ENCODE results near the gene CHRND. TPM values are rescaled to one million over a fixed set of nuclear protein-coding genes. Genes with fewer than 3 reads are reported as not detected.

The CHRND gene
- total RNA-seq, 1 donor from 2014 or later, result 4.1 TPM

- H3K9me3 Mint-ChIP-seq, result no peaks in the 10 kb centered on the region
- no peak for TF ChIP-seq CTCF (conservative IDR thresholded peaks at IDR 0.05)
- H3K27me3 Mint-ChIP-seq (ENCODE audit: low read depth), result peaks cover 39% of the 10 kb centered on the region
- H3K4me1 Mint-ChIP-seq, result peaks cover 23% of the 10 kb centered on the region
- DNase-seq (ENCODE audit: low read depth, low spot score), result no peak
- H3K36me3 Mint-ChIP-seq (ENCODE audit: low read depth), result no peaks in the 10 kb centered on the region
- H3K27ac Mint-ChIP-seq (ENCODE audit: unreplicated experiment), result no peak overlapping the region
- peak overlapping the region; percentile 45 for H3K4me3 Mint-ChIP-seq
Observed at GRCh38 chr2:232503809-232504323, 22.1 kb upstream of the CHRND start.

GRCh38 chr2:232504438-232504837 is 21.5 kb upstream of the CHRND start:
- TF ChIP-seq CTCF (conservative IDR thresholded peaks at IDR 0.05), result no peak
- peaks cover 39% of the 10 kb centered on the region for H3K27me3 Mint-ChIP-seq (ENCODE audit: low read depth)
- H3K27ac Mint-ChIP-seq (ENCODE audit: unreplicated experiment), result no peak overlapping the region
- no peaks in the 10 kb centered on the region for H3K36me3 Mint-ChIP-seq (ENCODE audit: low read depth)
- peak overlapping the region; percentile 45 for H3K4me3 Mint-ChIP-seq
- peaks cover 23% of the 10 kb centered on the region for H3K4me1 Mint-ChIP-seq
- no peak for DNase-seq (ENCODE audit: low read depth, low spot score)
- no peaks in the 10 kb centered on the region for H3K9me3 Mint-ChIP-seq

- Mint-ChIP-seq H3K4me3 (no peak overlapping the region), H3K27me3 (ENCODE audit: low read depth) (peaks cover 35% of the 10 kb centered on the region)
Observed at GRCh38 chr2:232505856-232506255, 20.1 kb upstream of the CHRND start.

GRCh38 chr2:232506709-232507108 is 19.3 kb upstream of the CHRND start:
- no peak for DNase-seq (ENCODE audit: low read depth, low spot score)
- TF ChIP-seq CTCF (conservative IDR thresholded peaks at IDR 0.05), result no peak

More at GRCh38 chr2:232505856-232506255, 20.1 kb upstream of the CHRND start:
- no peak for TF ChIP-seq CTCF (conservative IDR thresholded peaks at IDR 0.05)
- Mint-ChIP-seq H3K4me1 (peaks cover 23% of the 10 kb centered on the region), H3K27ac (ENCODE audit: unreplicated experiment) (peak overlapping the region; percentile 27), H3K36me3 (ENCODE audit: low read depth) (no peaks in the 10 kb centered on the region), H3K9me3 (no peaks in the 10 kb centered on the region)
- no peak for DNase-seq (ENCODE audit: low read depth, low spot score)

GRCh38 chr2:232508251-232508650 is 17.7 kb upstream of the CHRND start:
- TF ChIP-seq CTCF (conservative IDR thresholded peaks at IDR 0.05), result no peak
- no peaks in the 10 kb centered on the region for H3K36me3 Mint-ChIP-seq (ENCODE audit: low read depth)
- peaks cover 28% of the 10 kb centered on the region for H3K27me3 Mint-ChIP-seq (ENCODE audit: low read depth)
- no peaks in the 10 kb centered on the region for H3K9me3 Mint-ChIP-seq
- peaks cover 23% of the 10 kb centered on the region for H3K4me1 Mint-ChIP-seq
- no peak overlapping the region for H3K4me3 Mint-ChIP-seq
- H3K27ac Mint-ChIP-seq (ENCODE audit: unreplicated experiment), result no peak overlapping the region
- no peak for DNase-seq (ENCODE audit: low read depth, low spot score)

More at GRCh38 chr2:232506709-232507108, 19.3 kb upstream of the CHRND start:
- Mint-ChIP-seq H3K4me3 (no peak overlapping the region), H3K9me3 (no peaks in the 10 kb centered on the region), H3K27me3 (ENCODE audit: low read depth) (peaks cover 33% of the 10 kb centered on the region), H3K27ac (ENCODE audit: unreplicated experiment) (no peak overlapping the region), H3K36me3 (ENCODE audit: low read depth) (no peaks in the 10 kb centered on the region), H3K4me1 (peaks cover 23% of the 10 kb centered on the region)
